RWPE1 (cell line): ENCODE data around the gene COL16A1.

Experiments
- CTCF ChIA-PET: fragments of 350-600 bp; sonication (Branson Sonifier 250); formaldehyde crosslinking; extraction: SDS; loops from one replicate; lab custom pipeline; 2021; lab: Yijun Ruan, JAX
- POLR2A ChIA-PET: fragments of 400-600 bp; formaldehyde crosslinking; extraction: SDS; loops from one replicate; lab custom pipeline; 2020; ENCODE audit warnings: antibody characterized with exemption; ENCODE audit not compliant: low non-redundant PET; lab: Yijun Ruan, JAX
- DNase-seq: peaks from one replicate; pipeline ENCODE4 v3.0.0; 2012; ENCODE audit warnings: low spot score
- H3K27ac ChIP-seq: fragments of 450-650 bp; 2 replicates; pipeline ENCODE4 v1.5.1; 2017
- CTCF ChIP-seq: fragments of 450-650 bp; conservative IDR thresholded peaks from 2 replicates; pipeline ENCODE4 v1.5.1; 2017; ENCODE audit warnings: low read depth, mild to moderate bottlenecking

COL16A1 gene

GRCh38 chr1:31666263-31666963 lies 37.4 kb downstream of the COL16A1 start:
- POLR2A ChIA-PET: no interaction called here
- DNase-seq: peak; percentile 66
- CTCF ChIA-PET: interaction anchor here (0.6 to 2.7 kb wide), 4 partner anchors 10 to 123 kb away, joined by 3 to 16 read pairs (median 4); no protein-coding TSS in a partner anchor
- no peak for TF ChIP-seq CTCF
- H3K27ac ChIP-seq: peak overlapping the region; percentile 97

DNA sequence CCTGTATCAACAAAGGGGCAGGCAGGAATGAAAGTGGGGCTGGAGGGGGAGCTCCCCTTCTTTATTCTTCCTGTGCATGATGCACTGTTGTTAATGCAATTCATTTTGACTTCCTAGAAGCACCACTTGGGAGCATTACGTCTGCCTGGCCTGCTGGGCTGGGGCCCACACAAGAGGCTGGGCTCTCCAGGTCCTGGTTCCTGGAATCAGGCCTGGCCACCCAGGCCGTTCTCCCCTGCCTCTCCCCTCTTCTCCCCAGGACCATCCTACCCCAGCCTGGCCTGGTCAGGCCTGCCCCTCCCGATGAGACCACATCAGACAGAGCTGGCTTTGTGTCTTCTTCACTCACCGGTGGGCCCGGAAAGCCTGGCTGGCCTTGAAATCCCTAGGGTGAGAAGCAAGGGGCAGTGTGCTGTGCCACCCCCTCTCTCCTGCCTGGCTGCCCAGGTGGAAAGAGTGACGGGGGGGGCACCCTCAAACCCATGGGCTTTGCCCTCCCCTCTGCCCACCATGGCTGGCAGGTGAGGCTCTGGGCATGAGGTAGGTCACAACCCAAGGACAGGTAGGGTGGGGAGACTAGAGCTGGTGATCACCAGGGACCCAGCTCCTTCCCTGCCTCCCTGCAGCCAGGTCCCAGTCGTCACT lies 38.5 kb downstream of the COL16A1 start:
- POLR2A ChIA-PET: no interaction called here

DNA sequence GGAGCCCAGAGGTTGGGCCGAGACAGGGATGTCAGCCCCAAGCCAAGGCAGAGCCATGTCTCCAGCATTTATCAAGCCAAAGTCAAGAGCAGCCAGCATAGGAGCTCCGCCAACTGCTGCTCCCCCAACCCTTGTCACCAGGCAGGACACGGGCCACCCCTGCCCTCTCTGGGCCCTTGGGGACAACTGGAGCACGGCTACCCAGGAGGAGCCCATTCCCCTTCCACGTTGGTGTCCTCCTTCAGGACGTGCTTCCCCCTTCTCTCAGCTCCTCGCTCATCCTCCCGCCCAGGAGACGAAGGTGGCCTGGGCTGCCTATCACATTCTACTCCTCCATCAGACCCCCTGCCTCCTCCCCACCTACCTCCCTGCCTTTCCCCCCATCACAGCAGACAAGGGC lies 39.3 kb downstream of the COL16A1 start:
- CTCF ChIA-PET: interaction anchor here (0.6 to 3.0 kb wide), 10 partner anchors 10 to 476 kb away, joined by 3 to 24 read pairs (median 4); partner anchors contain the start of gene COL16A1
- no peak for DNase-seq
- POLR2A ChIA-PET: interaction anchor here (0.8 kb wide), 1 partner anchor 124 kb away, joined by 3 read pairs; no protein-coding TSS in a partner anchor
- peak overlapping the region; percentile 97 for H3K27ac ChIP-seq
- TF ChIP-seq CTCF: no peak

More for the DNA sequence above, 38.5 kb downstream of the COL16A1 start:
- peak overlapping the region; percentile 97 for H3K27ac ChIP-seq
- no peak for DNase-seq
- no peak for TF ChIP-seq CTCF
- CTCF ChIA-PET: interaction anchor here (0.6 to 3.0 kb wide), 6 partner anchors 19 to 123 kb away, joined by 3 to 24 read pairs (median 4); partner anchors contain the start of gene COL16A1

DNA sequence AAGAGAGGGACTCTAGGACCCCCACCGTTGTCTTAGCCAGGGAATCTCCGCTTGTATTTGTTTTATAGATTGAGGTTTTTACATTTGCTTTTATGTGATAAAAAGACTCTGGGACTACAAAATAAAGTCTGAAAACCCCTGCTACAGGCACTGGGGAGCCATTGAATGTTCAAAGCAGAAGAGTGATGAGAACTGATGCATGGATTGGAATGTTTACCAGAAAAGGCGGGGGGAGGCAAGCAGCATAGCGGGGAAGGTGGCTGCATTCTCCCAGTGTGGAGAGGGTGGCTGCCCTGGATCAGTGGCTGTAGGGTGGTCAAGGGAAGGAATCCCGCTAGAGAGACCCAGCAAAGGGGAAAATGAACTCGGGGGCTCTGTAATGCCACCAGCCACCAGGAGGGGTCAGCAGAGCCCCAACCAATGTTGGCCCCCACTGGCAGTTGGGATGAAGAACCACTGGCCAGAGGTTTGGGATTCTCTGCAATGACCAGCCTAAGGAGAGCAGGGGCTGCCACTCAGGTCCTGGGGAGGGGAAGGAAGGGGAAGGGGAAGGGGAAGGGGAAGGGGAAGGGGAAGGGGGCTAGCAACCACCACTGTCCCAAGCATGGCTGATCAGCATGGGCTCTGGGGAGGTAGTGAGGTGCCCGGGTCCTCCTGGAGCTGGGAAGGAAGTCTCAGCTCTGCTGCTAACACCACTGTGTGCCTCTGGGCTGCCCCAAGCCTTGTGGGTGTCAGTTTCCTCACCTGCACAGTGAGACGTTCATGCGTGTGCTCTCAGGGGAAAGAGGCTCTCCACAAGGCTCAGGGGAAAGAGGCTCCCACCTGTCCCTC lies 40.0 kb downstream of the COL16A1 start:
- CTCF ChIA-PET: interaction anchor here (0.6 to 3.0 kb wide), 10 partner anchors 11 to 301 kb away, joined by 3 to 24 read pairs (median 4); partner anchors contain the start of gene COL16A1
- TF ChIP-seq CTCF: peak; percentile 82
- POLR2A ChIA-PET: interaction anchor here (0.8 kb wide), 1 partner anchor 125 kb away, joined by 3 read pairs; no protein-coding TSS in a partner anchor
- H3K27ac ChIP-seq: peak overlapping the region; percentile 97
- DNase-seq: peak; percentile 59

- ChIA-PET CTCF (interaction anchor here (0.7 to 3.0 kb wide), 5 partner anchors 18 to 307 kb away, joined by 3 to 24 read pairs (median 4); partner anchors contain the start of gene PEF1), POLR2A (no interaction called here)
Observed at GRCh38 chr1:31662463-31662862, 41.4 kb downstream of the COL16A1 start.

More at GRCh38 chr1:31662463-31662862, 41.4 kb downstream of the COL16A1 start:
- DNase-seq: no peak
- TF ChIP-seq CTCF: no peak
- peak overlapping the region; percentile 97 for H3K27ac ChIP-seq
